NCI-H1105 (cell line): ENCODE measurements around the gene CTNNA2.
"Not testable (repeated sequence)": the region's sequence is repeated elsewhere in the genome, so short reads cannot be mapped to it uniquely, and the experiment has no call there.

ENCODE experiments used
- DNase-seq: peaks from one replicate; lab custom pipeline; 2025; lab: John Stamatoyannopoulos, UW

CTNNA2 gene

DNA sequence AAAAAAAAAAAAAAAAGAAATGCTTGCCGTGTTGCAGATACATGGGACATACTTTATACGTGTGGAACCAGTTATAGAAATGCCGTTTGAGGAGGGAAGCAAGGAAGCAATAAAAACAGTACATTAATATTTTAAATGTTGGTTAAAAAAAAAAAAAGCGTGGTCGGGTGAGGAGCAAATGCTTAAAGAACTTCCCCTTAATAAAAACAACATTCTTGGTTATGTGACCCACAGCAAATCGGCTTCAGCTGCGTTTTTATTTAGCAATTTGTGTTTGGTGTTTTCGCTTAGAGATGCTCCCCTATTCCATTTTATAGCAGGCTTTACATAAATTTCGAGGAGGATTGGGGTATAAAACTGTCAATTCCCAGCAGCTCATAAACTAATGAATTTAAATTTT lies 568.1 kb downstream of the CTNNA2 start:
- DNase-seq = no peak

DNA sequence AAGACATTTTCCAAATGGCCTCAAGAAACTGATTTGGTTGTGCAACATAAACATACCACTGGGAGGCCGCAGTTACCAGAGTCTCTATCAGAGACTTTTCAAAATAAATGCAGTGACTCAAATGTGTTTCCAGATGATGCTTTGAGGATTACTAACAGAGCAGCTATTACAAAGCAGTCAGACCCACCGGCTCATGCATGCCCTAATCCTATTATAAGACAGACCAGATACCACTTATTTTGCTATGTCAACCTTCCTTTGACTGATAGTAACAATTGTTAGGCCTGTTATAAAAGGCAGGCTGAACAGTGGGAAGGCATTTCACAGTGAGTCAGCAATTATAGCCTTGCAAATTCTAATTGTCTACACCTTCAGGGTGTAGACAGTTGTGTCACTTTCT lies 574.0 kb downstream of the CTNNA2 start:
- no peak for DNase-seq

DNA sequence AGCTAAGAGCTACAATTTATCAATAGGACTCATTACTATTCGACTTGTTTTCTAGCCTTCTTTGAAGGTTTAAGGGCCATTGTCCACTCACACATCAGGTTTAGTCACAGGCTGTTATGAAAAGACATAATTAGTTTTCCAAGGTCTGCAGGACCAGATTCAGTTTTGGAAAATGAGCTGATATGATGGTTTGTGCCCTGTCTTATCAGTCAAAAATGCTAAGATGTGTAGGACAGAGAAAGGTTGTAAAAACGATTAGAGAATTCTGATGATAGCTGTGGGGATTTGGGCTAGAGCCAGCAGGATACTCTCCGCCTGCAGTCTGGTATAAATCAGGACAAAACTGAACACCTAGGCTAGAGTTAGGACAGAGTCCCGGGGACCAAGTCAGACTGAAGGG lies 578.4 kb downstream of the CTNNA2 start:
- no peak for DNase-seq

DNA sequence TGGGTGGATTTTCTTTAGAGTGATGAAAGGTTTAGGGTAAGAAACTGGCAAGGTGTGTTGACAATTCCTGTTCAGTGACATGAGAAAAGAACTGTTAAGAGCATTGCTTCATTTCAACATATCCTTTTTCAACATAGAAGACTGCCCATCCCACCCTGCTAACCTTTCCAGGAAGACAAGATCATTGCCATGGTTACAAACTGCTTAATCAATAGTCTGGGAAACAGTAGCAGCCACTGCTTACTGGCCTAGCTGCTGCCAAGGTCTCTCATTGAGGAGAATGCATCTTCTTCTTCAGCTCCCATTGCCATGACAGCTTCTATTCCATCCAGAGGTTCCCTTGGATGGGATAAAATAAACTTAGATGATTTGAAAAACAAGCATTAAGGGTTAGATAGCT lies 579.6 kb downstream of the CTNNA2 start:
- no peak for DNase-seq

DNA sequence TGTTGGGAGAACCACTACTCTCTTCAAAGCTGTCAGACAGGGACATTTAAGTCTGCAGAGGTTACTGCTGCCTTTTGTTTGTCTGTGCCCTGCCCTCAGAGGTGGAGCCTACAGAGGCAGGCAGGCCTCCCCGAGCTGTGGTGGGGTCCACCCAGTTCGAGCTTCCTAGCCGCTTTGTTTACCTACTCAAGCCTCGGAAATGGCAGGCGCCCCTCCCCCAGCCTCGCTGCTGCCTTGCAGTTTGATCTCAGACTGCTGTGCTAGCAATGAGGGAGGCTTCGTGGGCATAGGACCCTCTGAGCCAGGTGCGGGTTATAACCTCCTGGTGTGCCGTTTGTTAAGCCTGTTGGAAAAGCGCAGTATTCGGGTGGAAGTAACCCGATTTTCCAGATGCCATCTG lies 585.7 kb downstream of the CTNNA2 start:
- DNase-seq = not testable (repeated sequence)

DNA sequence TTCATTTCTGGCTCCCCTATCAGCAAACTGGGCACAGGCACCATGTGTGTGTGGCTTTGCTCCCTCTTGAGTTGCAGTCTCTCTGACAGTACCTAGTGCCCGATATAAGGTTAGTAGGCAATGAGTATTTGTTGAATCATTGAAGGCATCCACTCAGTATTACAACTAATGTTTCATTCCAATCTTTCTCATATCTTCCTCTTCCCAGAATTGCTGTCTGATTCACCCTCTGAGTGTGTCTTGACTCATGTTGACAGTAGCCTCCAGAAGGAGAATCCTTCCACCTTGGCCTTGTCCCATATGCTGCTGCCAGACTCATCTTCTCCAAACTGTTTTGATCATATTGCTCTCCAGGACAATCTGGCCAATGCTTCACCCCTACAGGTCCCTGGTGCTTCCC lies 589.2 kb downstream of the CTNNA2 start:
- DNase-seq = no peak

DNA sequence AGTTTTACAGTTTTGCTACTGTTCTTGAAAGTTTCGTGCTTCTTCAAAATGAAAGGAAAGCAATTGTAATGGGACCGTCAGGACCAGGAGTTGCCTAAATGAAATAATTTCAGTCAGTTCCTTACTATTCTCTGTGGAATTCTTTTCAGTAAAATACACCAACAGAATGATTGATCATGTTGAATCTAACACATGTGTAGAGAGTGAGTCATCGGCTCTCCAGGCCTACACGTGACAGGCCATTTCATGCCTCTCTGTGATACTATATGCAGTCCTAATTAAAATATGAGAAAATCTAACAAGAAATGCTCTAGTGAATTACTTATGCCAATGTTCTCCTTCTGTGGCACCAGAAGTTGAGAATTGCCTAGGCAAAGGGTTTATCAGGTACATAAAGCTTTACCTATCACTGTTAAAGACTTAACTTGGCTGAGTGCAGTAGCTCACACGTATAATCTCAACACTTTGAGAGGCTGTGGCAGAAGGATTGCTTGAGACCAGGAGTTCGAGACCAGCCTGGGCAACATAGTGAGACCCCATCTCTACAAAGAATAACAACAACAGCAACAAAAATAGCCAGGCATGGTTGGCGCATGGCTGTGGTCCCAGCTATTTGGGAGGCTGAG lies 592.3 kb downstream of the CTNNA2 start:
- DNase-seq = no peak

DNA sequence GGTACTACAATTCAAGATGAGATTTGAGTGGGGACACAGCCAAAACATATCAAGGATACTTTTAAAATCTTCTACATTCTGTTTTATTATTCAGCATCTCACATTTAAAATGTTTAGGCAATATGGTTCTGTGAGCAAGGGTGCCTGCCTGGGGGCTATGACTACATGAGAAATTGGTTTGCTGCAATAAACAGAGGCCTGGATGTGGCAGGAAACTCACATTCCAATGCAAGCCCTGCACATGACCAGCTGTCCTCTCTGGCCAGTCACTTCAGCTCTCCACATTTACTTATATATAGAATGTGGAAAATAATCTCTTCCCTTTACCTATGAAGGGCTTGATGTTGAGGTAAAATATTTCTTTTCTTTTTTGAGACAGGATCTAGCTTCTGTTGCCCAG lies 598.3 kb downstream of the CTNNA2 start:
- DNase-seq = no peak

DNA sequence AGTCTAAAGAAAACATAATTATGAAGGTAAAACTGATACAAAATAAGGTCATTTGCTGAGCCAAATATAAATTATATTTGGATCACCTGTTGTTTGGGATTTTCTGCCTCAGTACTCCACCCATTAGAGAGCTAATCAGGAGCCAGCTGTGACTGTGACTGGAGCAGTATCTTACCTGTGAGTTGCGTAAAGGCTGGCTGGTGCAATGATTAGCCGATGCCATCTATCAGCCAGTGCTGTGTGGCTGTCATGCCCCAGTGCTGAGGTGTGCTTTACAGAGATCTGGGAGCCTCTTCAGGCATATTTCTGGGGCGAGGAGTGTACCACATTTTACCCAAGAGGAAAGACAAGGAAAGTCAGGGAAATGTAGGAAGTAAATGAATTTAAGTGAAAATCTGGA lies 599.9 kb downstream of the CTNNA2 start:
- no peak for DNase-seq

DNA sequence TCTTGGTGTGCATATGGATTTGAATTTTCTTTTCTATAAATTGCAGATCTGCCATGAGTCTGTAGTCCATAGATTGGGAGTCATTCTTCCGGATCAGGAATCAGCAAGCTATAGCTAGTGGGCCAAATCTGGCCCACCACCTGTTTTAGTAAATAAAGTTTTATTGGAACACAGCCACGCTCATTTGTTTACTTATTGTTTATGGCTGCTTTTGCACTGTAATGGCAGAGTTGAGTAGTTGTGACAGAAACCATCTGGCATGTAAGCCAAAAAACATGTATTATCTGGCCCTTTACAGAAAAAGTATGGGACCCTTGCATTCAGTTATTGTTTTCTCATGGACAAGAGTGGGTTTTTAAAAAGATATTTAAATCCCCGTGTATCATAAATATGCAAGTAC lies 600.5 kb downstream of the CTNNA2 start:
- DNase-seq = no peak

DNA sequence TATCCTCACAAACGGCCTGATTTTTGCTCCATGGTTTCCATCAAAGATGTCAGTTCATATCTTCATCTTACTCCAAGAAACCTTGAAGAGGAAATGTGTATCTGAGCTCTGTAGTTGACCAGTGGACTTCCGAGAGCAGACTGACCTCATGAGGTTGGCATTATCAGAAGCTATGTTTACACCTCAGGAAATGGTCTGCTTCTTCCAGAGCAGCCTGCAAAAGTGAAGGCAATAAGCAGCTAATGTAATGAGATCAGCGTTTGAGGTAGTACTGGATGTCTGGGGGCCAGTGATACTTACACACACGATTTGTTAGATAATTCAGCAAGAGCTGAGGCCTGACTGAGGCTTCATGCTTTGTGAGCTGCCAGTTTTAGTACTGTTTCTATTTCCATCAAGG lies 602.0 kb downstream of the CTNNA2 start:
- no peak for DNase-seq

DNA sequence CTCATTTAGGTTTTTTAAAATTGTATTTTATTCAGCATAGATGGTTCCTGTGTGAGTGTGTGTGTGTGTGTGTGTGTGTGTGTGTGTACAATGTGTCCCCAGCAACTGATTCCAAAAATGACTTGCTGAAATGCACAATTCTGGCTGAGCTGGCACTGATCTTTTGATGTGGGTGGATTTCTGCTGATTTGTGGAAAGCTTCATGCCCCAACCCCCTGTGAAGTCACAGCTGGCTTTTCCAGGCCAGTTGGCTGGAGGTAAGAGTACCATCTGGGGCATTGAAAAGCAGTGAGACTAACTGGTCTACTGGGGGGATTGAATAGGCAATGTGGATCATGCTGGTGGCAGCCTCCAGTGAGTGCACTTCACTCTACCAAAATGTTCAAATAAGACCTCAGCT lies 604.5 kb downstream of the CTNNA2 start:
- no peak for DNase-seq

DNA sequence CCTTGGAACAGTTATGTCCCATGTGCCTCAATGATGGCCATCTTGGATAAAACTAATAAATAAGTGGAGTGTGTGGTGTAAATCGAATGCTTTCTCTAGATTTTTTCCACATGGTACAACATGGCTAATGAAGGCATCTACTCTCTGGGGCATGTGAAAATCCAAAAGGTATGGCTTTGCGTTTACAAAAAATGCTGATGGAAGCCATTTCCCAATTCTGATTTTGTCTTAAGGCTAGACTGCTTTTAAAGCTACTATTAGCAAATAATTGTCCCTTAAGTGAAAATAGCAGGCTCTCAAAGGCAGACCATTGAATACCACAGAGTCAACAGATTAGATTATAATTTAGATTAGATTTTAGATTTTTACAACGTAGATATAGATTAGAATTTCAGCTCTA lies 608.0 kb downstream of the CTNNA2 start:
- DNase-seq = no peak

DNA sequence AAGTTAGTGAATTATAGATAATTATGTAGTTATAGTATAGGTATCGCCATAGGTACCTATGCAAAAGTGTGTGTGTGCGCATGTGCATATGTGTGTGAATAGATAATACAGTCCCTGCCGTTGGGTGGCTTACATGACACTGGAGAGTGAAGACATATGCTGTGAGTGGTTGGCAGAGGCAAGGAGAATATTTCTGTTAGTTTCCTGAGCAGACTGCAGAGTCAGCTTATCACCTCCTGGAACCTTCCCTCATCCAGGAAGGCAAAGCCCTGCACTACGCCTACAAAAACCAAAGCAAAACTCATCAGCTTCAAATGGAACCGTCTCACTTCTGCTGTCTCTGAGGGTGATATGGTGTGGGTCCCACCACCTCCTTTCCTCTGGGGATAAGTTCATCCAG lies 609.8 kb downstream of the CTNNA2 start:
- DNase-seq = no peak

DNA sequence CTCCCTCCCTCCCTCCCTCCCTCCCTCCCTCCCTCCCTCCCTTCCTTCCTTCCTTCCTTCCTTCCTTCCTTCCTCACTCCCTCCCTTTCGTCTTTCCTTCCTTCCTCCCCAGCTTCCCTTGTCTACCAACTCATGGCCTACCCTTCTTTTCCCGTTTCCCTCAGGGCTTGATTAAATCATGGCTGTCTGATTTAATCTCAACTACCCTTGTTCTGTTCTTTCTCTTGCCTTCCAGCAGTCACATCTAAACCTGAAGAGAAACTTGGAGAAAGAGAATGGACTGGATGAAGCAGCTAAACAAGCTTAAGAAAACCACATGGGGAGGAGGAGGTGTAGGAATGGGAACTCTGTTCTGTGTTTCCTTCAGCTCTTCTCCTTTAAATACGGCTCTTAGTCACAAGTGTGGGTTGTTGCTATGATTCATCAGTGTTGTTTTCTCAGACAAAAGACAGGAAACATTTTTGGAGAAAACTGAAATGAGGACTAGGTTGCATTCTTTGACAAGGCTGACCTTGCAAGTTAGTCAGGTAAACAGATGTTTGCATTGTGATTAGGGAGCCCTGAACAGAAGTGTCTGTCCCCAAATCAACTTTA lies 613.8 kb downstream of the CTNNA2 start:
- DNase-seq = no peak

DNA sequence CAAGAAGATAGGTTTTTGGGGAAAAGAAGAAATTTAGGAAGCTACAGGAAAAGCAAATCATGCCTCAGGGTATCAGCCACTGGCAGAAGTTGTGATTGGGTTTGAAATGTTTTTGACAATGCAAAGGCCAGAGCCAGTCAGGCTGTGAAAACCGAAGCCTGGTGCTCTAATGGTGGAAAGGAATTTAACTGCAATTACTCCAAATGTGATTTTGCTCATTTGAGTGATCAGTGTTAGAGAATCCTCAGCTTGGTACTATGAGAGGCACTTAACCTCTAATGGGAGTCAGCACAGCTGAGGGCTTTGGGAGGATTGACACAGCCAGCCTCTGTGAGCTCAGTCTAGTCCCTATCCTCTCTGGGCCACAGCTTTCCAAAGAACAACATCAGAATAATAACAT lies 615.2 kb downstream of the CTNNA2 start:
- no peak for DNase-seq

DNA sequence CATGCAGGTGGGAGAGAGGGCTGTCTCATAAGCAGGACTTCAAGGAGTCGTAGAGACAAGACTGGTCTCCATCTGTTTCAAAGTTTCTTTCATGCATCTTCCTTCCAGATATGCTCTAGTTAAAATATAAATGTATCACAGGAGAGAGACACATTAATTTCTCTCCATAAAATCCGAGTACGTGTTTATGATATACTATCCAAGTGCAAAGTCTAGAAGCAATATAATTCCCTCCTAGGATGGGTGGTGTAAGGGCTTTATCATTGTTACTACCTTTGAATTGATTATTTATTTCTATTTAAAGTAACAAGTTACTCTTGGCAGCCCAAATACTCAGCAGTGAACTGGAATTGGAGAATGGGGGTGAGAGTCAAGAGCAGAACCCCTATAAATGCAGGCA lies 619.4 kb downstream of the CTNNA2 start:
- DNase-seq = no peak

DNA sequence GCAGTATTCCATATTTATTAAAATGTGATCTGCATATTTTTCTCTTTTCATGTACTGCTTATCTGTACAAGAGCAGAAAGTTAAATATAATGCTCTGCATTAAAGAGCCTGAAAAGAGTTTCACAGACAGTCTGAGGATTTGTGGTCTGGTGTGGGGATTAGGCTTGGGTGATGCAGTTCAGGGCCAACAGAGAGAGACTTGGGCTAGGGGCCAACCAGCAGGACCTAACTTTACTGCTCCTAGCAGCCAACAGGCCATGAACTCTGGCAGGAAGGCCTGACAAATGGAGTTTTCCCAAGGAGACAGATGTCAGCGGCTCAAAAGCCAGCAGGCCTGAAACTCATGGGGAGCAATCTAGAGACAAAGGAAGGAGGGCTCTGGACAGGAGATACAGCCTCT lies 622.1 kb downstream of the CTNNA2 start:
- no peak for DNase-seq

DNA sequence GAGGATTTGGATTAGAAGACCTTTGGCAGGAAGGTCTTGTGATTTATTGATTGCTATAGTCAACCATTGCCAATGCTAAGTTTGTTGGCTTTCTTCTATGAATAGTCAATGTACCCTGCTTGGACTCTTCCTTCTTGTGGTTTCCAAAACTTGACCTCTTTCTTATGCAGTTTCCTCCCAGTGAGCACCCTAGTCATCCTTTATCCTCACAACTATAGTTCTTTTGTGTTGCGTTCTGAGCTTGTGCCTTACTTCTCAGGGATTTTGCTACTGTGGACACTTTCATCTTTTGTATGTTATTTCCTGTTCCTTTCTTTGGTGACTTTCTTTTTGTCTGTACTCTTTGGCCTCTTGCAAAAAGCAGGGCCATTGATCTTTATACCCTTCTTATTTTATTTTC lies 623.5 kb downstream of the CTNNA2 start:
- no peak for DNase-seq

DNA sequence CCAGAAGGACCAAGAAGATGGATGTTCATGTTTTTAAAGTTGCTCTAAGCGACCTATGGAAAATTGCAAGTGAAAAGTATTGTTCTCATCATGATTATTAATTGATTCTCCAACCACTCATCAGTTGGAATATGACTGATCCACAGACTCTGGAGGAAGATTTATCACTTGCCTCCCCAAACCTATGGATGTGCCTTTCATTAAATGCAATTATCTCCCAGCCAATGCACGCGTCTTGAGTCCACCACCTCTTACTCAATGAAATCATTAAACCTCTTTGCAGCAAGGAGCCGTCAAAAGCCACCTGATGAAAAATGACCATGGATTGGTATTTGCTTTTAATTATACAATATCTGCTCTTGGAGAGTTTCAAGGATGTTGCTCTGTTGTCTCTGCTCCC lies 626.1 kb downstream of the CTNNA2 start:
- no peak for DNase-seq

DNA sequence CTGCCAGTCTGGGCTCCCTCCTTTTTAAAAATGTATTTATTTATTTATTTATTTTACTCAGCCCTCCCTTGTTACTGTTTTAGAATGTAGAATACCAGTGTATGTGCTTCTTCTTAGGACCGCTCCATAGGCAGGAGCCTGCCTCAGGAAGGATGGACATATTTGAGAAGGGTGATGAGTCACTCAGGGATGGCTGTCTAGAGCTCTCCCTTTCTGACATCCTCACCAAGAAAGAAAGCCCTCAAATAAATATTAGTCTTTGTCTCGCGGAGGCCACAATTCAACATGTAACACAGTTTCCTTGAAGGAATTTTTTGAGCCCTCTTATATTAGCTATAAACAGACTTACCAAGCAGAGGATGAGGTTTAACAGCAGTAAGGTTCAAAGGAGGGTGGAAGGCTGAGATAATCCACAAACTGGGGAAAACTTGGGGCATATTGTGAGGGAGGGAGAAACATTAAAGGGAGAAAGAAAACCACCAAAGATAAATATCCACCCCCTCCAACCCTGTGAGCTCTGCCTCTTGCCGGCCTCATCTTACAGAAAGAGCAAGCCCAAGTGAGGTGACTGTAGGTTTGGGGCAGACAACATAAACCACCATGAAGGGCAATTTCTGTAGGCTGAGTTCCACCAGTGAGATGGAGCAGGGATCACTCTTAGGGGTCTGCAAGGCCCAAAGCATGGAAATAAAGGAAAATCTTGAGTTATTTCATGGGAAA lies 628.3 kb downstream of the CTNNA2 start:
- no peak for DNase-seq

DNA sequence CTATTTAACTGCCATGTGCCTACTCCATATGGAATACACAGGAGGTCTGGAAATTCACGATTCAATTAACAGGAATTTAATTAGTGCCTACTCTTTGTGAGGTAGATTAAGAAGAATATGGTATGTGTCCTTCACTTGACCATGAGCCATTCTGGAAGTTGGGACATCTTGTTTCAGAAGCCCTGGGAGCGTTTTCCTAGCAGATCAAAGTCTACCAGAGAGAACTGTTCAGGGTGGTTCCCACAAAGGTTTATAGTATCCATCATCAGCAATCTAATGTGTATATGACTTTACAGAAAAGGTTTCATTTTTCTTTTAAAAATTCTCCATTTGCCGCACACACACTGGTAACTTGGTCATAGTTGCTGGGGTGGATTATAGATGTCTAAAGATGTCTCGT lies 632.6 kb downstream of the CTNNA2 start:
- no peak for DNase-seq

DNA sequence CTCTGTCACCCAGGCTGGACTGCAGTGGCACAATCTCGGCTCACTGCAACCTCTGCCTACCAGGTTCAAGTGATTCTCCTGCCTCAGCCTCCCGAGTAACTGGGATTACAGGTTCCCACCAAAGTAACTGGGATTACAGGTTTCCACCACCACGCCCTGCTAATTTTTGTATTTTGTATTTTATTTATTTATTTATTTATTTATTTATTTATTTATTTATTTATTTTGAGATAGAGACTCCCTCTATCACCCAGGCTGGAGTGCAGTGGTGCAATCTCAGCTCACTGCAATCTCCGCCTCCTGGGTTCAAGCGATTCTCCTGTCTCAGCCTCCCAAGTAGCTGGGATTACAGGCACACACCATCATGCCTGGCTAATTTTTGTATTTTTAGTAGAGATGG lies 633.9 kb downstream of the CTNNA2 start:
- not testable (repeated sequence) for DNase-seq

DNA sequence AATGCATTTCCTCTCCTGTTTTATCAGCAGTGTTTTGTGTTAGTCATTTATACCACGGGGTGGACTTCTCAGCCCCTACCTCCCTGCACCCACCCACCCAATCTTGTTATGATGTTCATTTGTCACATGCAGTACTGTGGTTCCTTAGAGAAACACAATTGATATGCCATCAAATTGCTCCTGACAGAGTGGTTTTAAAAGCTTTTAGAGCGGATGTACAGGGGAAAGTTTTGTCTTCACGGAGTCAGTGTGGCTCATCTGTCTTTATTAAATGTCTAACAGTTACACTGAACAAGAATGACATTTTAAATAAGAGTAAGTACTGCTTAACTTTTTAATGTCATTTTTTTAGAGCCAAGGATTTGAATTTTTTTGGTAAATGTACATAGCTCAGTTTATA lies 634.8 kb downstream of the CTNNA2 start:
- no peak for DNase-seq
